Erythroblast (primary cell): Measurements from ENCODE around the gene RGS12.
"Not testable (repeated sequence)": the region's sequence is repeated elsewhere in the genome, so short reads cannot be mapped to it uniquely, and the experiment has no call there.

ENCODE experiments used
- DNase-seq, 2 experiments: peaks; one replicate each; lab custom pipeline; 2025; lab: John Stamatoyannopoulos, UW
- GATA1 ChIP-seq: IDR thresholded peaks from 2 replicates; pipeline ENCODE4 v1.6.1; 2011; ENCODE audit warnings: low read depth, mild to moderate bottlenecking, control low read depth, low read length, moderate library complexity
- POLR2A ChIP-seq: IDR thresholded peaks from 2 replicates; pipeline ENCODE4 v1.6.1; 2011; ENCODE audit warnings: mild to moderate bottlenecking, low read length

The RGS12 gene

GRCh38 chr4:3291411-3291968, 1.3 kb upstream of the RGS12 start:
- DNase-seq: no peak
- TF ChIP-seq GATA1: no peak
- no peak for TF ChIP-seq POLR2A

- TF ChIP-seq POLR2A: no peak
- TF ChIP-seq GATA1: no peak
- peak; percentile 58 to 64 for DNase-seq
These were observed 751 bp upstream of the RGS12 start for GRCh38 chr4:3291969-3292570.

- peak in 1 of 2 experiments; percentile 25 for DNase-seq
- TF ChIP-seq POLR2A (no peak), GATA1 (no peak)
These were observed 875 bp downstream of the RGS12 start for GRCh38 chr4:3293401-3294391.

GRCh38 chr4:3294401-3295241, 1.8 kb downstream of the RGS12 start:
- TF ChIP-seq GATA1 (no peak), POLR2A (no peak)
- DNase-seq: peak in 1 of 2 experiments; percentile 22

GRCh38 chr4:3295837-3296624, 3.2 kb downstream of the RGS12 start:
- no peak for TF ChIP-seq POLR2A
- TF ChIP-seq GATA1: no peak
- no peak for DNase-seq

- DNase-seq: no peak
- no peak for TF ChIP-seq POLR2A
- no peak for TF ChIP-seq GATA1
These were observed 3.8 kb downstream of the RGS12 start for GRCh38 chr4:3296651-3297050.

- no peak for TF ChIP-seq POLR2A
- no peak for TF ChIP-seq GATA1
- DNase-seq: no peak
These were observed 4.4 kb downstream of the RGS12 start for GRCh38 chr4:3297066-3297859.

- no peak for DNase-seq
- no peak for TF ChIP-seq GATA1
- no peak for TF ChIP-seq POLR2A
These were observed 6.5 kb downstream of the RGS12 start for GRCh38 chr4:3299122-3299975.

- TF ChIP-seq POLR2A (no peak), GATA1 (no peak)
- DNase-seq: no peak
These were observed 7.3 kb downstream of the RGS12 start for GRCh38 chr4:3299976-3300671.

- not testable (repeated sequence) for DNase-seq
These were observed 8.1 kb downstream of the RGS12 start for GRCh38 chr4:3300882-3301281.

GRCh38 chr4:3301450-3302172, 8.8 kb downstream of the RGS12 start:
- TF ChIP-seq GATA1: no peak
- no peak for TF ChIP-seq POLR2A
- no peak for DNase-seq
